ENCODE data around the gene ANK2. TPM values are rescaled to one million over a fixed set of nuclear protein-coding genes. Genes with fewer than 3 reads are reported as not detected.

Gene ANK2
- total RNA-seq, 2 experiments from 2014 or later: 0.38 to 4.0 TPM

- no TSS peak for BruUV-seq (replicated peaks)
- Histone ChIP-seq H3K36me3 (ENCODE audit: insufficient read depth, low read length) (no peaks in the 10 kb centered on the region), H2AFZ (ENCODE audit: low read length) (no peak overlapping the region), H3K9me2 (ENCODE audit: insufficient read depth, low read length) (no peaks in the 10 kb centered on the region), H3K4me2 (ENCODE audit: low read length) (no peak overlapping the region), H3K79me2 (ENCODE audit: insufficient read depth, low read depth, low read length) (no peaks in the 10 kb centered on the region), H3K27ac (ENCODE audit: low read depth, low read length, poor library complexity, severe bottlenecking) (no peak overlapping the region), H3K4me1 (ENCODE audit: insufficient read depth, low read length, poor library complexity, severe bottlenecking) (no peaks in the 10 kb centered on the region), H3K9me3 (ENCODE audit: low read length) (no peaks in the 10 kb centered on the region), H4K20me1 (ENCODE audit: insufficient read depth, low read length) (no peaks in the 10 kb centered on the region), H3K4me3 (ENCODE audit: low read depth, low read length, poor library complexity, severe bottlenecking) (no peak overlapping the region)
- DNase-seq (ENCODE audit: low spot score): no peak
- CTCF ChIA-PET (ENCODE audit: unreplicated experiment): no interaction called here
- POLR2A ChIA-PET: interaction anchor here (0.9 to 1.0 kb wide), 2 partner anchors 14 to 16 kb away, joined by 3 to 5 read pairs; no protein-coding TSS in a partner anchor
- intact Hi-C loops (cut with micrococcal nuclease; ENCODE audit: unreplicated experiment): no loop called here
- TF ChIP-seq, protein P1, sequence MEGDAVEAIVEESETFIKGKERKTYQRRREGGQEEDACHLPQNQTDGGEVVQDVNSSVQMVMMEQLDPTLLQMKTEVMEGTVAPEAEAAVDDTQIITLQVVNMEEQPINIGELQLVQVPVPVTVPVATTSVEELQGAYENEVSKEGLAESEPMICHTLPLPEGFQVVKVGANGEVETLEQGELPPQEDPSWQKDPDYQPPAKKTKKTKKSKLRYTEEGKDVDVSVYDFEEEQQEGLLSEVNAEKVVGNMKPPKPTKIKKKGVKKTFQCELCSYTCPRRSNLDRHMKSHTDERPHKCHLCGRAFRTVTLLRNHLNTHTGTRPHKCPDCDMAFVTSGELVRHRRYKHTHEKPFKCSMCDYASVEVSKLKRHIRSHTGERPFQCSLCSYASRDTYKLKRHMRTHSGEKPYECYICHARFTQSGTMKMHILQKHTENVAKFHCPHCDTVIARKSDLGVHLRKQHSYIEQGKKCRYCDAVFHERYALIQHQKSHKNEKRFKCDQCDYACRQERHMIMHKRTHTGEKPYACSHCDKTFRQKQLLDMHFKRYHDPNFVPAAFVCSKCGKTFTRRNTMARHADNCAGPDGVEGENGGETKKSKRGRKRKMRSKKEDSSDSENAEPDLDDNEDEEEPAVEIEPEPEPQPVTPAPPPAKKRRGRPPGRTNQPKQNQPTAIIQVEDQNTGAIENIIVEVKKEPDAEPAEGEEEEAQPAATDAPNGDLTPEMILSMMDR (conservative IDR thresholded peaks at IDR 0.05; ENCODE audit: low read length): no peak
These were observed 1.4 kb downstream of the ANK2 start for GRCh38 chr4:113050837-113051236.

DNA sequence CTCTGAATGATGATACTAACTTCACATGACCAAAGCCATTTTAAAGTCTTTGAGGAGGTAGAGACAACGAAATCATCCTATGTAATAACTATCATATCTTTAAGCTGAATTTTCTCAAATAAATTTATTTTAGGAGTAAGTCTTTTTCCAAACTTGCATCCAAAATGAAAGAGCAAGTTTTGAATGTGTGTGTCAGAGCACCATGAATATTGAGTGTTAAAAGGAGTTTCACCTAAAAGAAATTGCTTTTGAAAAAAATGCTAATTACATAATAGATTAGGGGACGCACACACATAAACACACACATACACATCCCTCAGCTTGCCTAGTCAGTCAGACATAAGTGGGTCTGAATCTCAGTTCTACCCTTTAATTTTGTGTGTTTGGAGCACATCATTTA is 1.9 kb downstream of the ANK2 start:
- Histone ChIP-seq H3K79me2 (ENCODE audit: insufficient read depth, low read depth, low read length) (no peaks in the 10 kb centered on the region), H3K9me3 (ENCODE audit: low read length) (no peaks in the 10 kb centered on the region), H3K27ac (ENCODE audit: low read depth, low read length, poor library complexity, severe bottlenecking) (no peak overlapping the region), H3K36me3 (ENCODE audit: insufficient read depth, low read length) (no peaks in the 10 kb centered on the region), H3K4me1 (ENCODE audit: insufficient read depth, low read length, poor library complexity, severe bottlenecking) (no peaks in the 10 kb centered on the region), H4K20me1 (ENCODE audit: insufficient read depth, low read length) (no peaks in the 10 kb centered on the region), H3K4me3 (ENCODE audit: low read depth, low read length, poor library complexity, severe bottlenecking) (no peak overlapping the region), H3K4me2 (ENCODE audit: low read length) (no peak overlapping the region), H3K9me2 (ENCODE audit: insufficient read depth, low read length) (no peaks in the 10 kb centered on the region), H2AFZ (ENCODE audit: low read length) (no peak overlapping the region)
- POLR2A ChIA-PET: interaction anchor here (1.0 kb wide), 1 partner anchor 15 kb away, joined by 3 read pairs; no protein-coding TSS in a partner anchor
- intact Hi-C loops (cut with micrococcal nuclease; ENCODE audit: unreplicated experiment): no loop called here
- TF ChIP-seq, protein P1 (conservative IDR thresholded peaks at IDR 0.05; ENCODE audit: low read length): no peak
- no peak for TF ChIP-seq EZH2phosphoT487 (IDR thresholded peaks at IDR 0.05; ENCODE audit: borderline replicate concordance, low read depth, low read length)
- BruUV-seq (replicated peaks): no TSS peak
- CTCF ChIA-PET (ENCODE audit: unreplicated experiment): no interaction called here
- DNase-seq (ENCODE audit: low spot score): no peak

- intact Hi-C loops (cut with micrococcal nuclease; ENCODE audit: unreplicated experiment): no loop called here
These were observed 3.0 kb downstream of the ANK2 start for GRCh38 chr4:113052379-113052951.

More at GRCh38 chr4:113052379-113052951, 3.0 kb downstream of the ANK2 start:
- Histone ChIP-seq H3K27ac (ENCODE audit: low read depth, low read length, poor library complexity, severe bottlenecking) (no peak overlapping the region), H3K36me3 (ENCODE audit: insufficient read depth, low read length) (no peaks in the 10 kb centered on the region), H3K4me3 (ENCODE audit: low read depth, low read length, poor library complexity, severe bottlenecking) (no peak overlapping the region), H4K20me1 (ENCODE audit: insufficient read depth, low read length) (no peaks in the 10 kb centered on the region), H3K9me3 (ENCODE audit: low read length) (no peaks in the 10 kb centered on the region), H3K9me2 (ENCODE audit: insufficient read depth, low read length) (no peaks in the 10 kb centered on the region), H3K4me1 (ENCODE audit: insufficient read depth, low read length, poor library complexity, severe bottlenecking) (no peaks in the 10 kb centered on the region), H2AFZ (ENCODE audit: low read length) (no peak overlapping the region), H3K4me2 (ENCODE audit: low read length) (no peak overlapping the region), H3K79me2 (ENCODE audit: insufficient read depth, low read depth, low read length) (no peaks in the 10 kb centered on the region)
- POLR2A ChIA-PET: interaction anchor here (0.6 to 0.9 kb wide), 3 partner anchors 11 to 287 kb away, joined by 3 to 4 read pairs (median 4); no protein-coding TSS in a partner anchor
- BruUV-seq (replicated peaks): no TSS peak
- TF ChIP-seq, protein P1 (conservative IDR thresholded peaks at IDR 0.05; ENCODE audit: low read length): no peak
- no peak for TF ChIP-seq EZH2phosphoT487 (IDR thresholded peaks at IDR 0.05; ENCODE audit: borderline replicate concordance, low read depth, low read length)
- no peak for DNase-seq (ENCODE audit: low spot score)
- CTCF ChIA-PET (ENCODE audit: unreplicated experiment): no interaction called here
